DND-41 (cell line): ENCODE measurements around the gene ACAD8.

Source experiments
- ATAC-seq: fragments of 200-7000 bp; cut with Tn5 transposase; 3 replicates; pipeline ENCODE4 v1.9.1; 2021; ENCODE audit warnings: low read depth; ENCODE audit not compliant: insufficient read depth
- DNase-seq: peaks from one replicate; pipeline ENCODE4 v3.0.0-alpha.2; 2020
- H2AFZ ChIP-seq: 2 replicates; pipeline ENCODE4 v1.6.0; 2012; ENCODE audit warnings: low read depth, low read length
- H3K27ac ChIP-seq: 2 replicates; pipeline ENCODE4 v1.5.1; 2012; ENCODE audit warnings: low read length, inconsistent platforms
- H3K27me3 ChIP-seq: fragments of 200-600 bp; sonication (generic); 2 replicates; pipeline ENCODE4 v1.6.0; 2012; ENCODE audit warnings: low read length, mild to moderate bottlenecking, inconsistent platforms; ENCODE audit not compliant: insufficient read depth, poor library complexity
- H3K36me3 ChIP-seq: 2 replicates; pipeline ENCODE4 v1.5.1; 2012; ENCODE audit warnings: low read length, inconsistent platforms; ENCODE audit not compliant: insufficient read depth
- H3K4me1 ChIP-seq: 2 replicates; pipeline ENCODE4 v1.5.1; 2012; ENCODE audit warnings: mild to moderate bottlenecking, low read length; ENCODE audit not compliant: insufficient read depth
- H3K4me2 ChIP-seq: 2 replicates; pipeline ENCODE4 v1.6.0; 2012; ENCODE audit warnings: mild to moderate bottlenecking, moderate library complexity, low read length, inconsistent platforms; ENCODE audit not compliant: insufficient read depth
- H3K4me3 ChIP-seq, 2 experiments: fragments of 200-600 bp in 1 of 2; shearing (Covaris generic) in 1 of 2; 2 replicates each; pipeline ENCODE4 v1.5.1; 2012 to 2016; ENCODE audit warnings: inconsistent platforms in 2 of 2, low read length in 2 of 2, mild to moderate bottlenecking in 2 of 2, low read depth in 1 of 2, moderate library complexity in 1 of 2
- H3K79me2 ChIP-seq: 2 replicates; pipeline ENCODE4 v1.6.0; 2012; ENCODE audit warnings: low read length, inconsistent platforms; ENCODE audit not compliant: insufficient read depth
- H3K9ac ChIP-seq: 2 replicates; pipeline ENCODE4 v1.6.0; 2012; ENCODE audit warnings: low read depth, mild to moderate bottlenecking, inconsistent platforms, low read length, moderate library complexity
- H3K9me3 ChIP-seq: 2 replicates; pipeline ENCODE4 v1.5.1; 2012; ENCODE audit warnings: low read length, moderate library complexity, mild to moderate bottlenecking, inconsistent platforms; ENCODE audit not compliant: insufficient read depth, severe bottlenecking
- H4K20me1 ChIP-seq: 2 replicates; pipeline ENCODE4 v1.6.0; 2012; ENCODE audit warnings: low read length; ENCODE audit not compliant: insufficient read depth
- EZH2 ChIP-seq: IDR thresholded peaks from 3 replicates; pipeline ENCODE4 v1.6.1; 2012; ENCODE audit warnings: borderline replicate concordance, low read depth, mild to moderate bottlenecking, moderate library complexity, low read length, inconsistent platforms; ENCODE audit not compliant: severe bottlenecking
- TF ChIP-seq, protein P1 (sequence below): IDR thresholded peaks from 2 replicates; pipeline ENCODE4 v1.5.1; 2012; ENCODE audit warnings: borderline replicate concordance, low read length, moderate library complexity, mild to moderate bottlenecking; ENCODE audit not compliant: poor library complexity, severe bottlenecking; ENCODE audit errors: extremely low read depth

Gene ACAD8

DNA sequence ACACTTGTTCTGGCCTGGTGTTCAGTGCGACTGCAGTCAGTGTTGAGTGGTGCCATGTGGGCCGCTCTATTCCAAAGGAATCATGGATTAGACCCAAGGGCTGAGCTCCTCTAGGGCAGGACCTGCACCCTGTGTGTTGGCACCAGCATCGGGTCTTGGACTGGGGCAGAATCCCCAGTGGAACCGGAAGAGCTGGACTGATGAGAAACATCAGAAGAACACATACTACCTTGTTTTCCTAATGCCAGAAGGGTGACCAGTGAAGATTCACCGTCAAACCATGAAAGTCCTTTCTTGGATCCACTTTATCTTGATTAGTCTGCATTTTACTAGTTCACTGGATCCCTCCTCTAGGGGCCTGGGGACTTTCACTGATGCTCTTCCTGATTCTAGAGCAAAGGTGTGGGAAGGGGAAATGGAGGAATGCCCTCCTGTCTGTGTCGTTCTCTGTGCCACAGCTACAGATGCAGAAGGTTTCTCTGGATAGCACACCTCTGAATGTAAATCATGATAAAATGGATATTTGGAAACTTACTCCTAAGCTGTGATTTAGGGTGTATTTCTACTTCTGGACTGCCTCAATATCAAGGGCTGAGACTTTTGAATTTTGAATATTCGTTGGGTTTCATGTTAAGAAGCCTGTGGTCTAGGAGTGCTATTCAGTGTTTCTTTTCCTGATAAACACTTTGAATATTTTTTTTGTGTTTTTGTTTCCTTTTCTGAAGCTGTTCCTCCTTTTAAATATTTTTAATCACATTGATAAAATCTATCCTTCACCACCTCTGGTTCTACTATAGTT lies 11.8 kb downstream of the ACAD8 start:
- DNase-seq (no peak), ATAC-seq (no peak)
- Histone ChIP-seq H3K9ac (no peak overlapping the region), H4K20me1 (peaks cover 12% of the 10 kb centered on the region; the same call in 1 of the 2 replicates), H3K36me3 (peaks cover 44% of the 10 kb centered on the region), H3K27ac (no peak overlapping the region), H3K4me1 (peaks cover 28% of the 10 kb centered on the region), H2AFZ (no peak overlapping the region), H3K4me2 (no peak overlapping the region), H3K4me3 (no peak overlapping the region), H3K79me2 (peaks cover 33% of the 10 kb centered on the region), H3K9me3 (no peaks in the 10 kb centered on the region), H3K27me3 (no peaks in the 10 kb centered on the region)
- TF ChIP-seq EZH2 = no peak
- TF ChIP-seq, protein P1, sequence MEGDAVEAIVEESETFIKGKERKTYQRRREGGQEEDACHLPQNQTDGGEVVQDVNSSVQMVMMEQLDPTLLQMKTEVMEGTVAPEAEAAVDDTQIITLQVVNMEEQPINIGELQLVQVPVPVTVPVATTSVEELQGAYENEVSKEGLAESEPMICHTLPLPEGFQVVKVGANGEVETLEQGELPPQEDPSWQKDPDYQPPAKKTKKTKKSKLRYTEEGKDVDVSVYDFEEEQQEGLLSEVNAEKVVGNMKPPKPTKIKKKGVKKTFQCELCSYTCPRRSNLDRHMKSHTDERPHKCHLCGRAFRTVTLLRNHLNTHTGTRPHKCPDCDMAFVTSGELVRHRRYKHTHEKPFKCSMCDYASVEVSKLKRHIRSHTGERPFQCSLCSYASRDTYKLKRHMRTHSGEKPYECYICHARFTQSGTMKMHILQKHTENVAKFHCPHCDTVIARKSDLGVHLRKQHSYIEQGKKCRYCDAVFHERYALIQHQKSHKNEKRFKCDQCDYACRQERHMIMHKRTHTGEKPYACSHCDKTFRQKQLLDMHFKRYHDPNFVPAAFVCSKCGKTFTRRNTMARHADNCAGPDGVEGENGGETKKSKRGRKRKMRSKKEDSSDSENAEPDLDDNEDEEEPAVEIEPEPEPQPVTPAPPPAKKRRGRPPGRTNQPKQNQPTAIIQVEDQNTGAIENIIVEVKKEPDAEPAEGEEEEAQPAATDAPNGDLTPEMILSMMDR = no peak

DNA sequence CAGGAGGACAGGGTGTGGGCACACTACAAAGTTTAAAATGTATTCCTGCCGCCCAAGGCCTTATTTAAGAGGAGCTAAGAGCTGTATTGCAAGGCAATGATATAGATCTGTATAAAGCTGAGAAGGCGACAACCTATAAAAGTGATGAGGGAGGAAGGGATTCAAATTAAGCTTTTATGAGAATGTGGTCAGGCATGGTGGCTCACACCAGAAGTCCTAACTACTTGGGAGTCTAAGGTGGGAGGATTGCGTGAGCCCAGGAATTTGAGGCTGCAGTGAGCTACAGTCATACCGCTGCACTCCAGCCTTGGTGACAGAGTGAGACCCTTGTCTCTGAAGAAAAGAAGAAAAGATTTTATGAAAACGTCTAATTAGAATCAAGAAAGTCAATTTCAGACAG lies 13.1 kb downstream of the ACAD8 start:
- Histone ChIP-seq H3K4me2 (no peak overlapping the region), H3K27me3 (no peaks in the 10 kb centered on the region), H3K36me3 (peaks cover 31% of the 10 kb centered on the region), H4K20me1 (peaks cover 8% of the 10 kb centered on the region; the same call in 1 of the 2 replicates), H3K9me3 (no peaks in the 10 kb centered on the region), H3K27ac (peak overlapping the region; percentile 32; the same call in 1 of the 2 replicates), H3K9ac (no peak overlapping the region), H3K4me3 (no peak overlapping the region), H3K4me1 (peaks cover 30% of the 10 kb centered on the region), H3K79me2 (peaks cover 41% of the 10 kb centered on the region), H2AFZ (no peak overlapping the region)
- no peak for TF ChIP-seq EZH2
- TF ChIP-seq, protein P1 = no peak
- DNase-seq (no peak), ATAC-seq (no peak)

DNA sequence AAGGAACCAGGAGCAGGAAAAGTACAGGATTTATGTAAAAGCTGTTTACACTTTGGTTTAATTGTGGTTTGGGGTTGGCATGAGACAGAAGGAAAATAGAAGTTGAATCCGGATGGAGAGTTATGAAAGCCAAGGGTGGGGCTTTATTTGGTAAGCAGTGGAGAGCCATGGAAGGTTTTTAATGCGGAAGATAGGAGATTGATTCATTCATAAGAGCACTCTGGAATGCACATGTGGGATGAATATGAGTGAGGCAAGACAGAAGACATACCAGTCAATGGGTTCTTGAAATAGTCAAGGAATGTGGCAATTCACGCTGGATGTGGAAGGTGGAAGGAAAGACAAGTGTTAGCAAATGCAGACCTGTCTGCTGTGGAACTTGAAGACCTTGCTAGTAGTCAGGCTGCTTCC lies 13.5 kb downstream of the ACAD8 start:
- Histone ChIP-seq H3K27me3 (no peaks in the 10 kb centered on the region), H3K9me3 (no peaks in the 10 kb centered on the region), H3K27ac (peak overlapping the region; percentile 14; the same call in 1 of the 2 replicates), H2AFZ (no peak overlapping the region), H3K79me2 (peaks cover 45% of the 10 kb centered on the region), H3K9ac (no peak overlapping the region), H3K4me2 (no peak overlapping the region), H3K36me3 (peaks cover 27% of the 10 kb centered on the region), H4K20me1 (peaks cover 5% of the 10 kb centered on the region; the same call in 1 of the 2 replicates), H3K4me1 (peaks cover 32% of the 10 kb centered on the region), H3K4me3 (no peak overlapping the region)
- no peak for DNase-seq
- ATAC-seq = no peak
- TF ChIP-seq, protein P1 = no peak

DNA sequence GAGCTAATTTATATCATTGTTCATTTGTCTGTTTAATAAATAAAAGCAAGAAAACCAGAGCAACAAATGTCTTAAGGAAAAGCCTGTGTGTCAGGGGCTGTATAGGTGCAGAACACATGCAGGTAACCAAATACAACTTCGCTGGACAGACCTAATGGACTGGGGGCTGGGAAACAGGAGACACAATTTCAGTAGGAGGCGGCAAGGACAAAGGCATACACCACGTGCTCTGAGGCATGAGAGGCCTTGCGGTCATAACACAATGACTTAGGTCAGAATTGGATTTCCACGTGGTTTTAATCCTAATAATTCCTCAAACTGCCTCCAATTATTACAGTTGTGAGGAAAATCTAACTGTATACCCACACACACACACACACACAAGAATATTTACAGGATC lies 14.1 kb downstream of the ACAD8 start:
- Histone ChIP-seq H3K4me2 (no peak overlapping the region), H4K20me1 (no peaks in the 10 kb centered on the region), H3K79me2 (peaks cover 51% of the 10 kb centered on the region), H3K9me3 (no peaks in the 10 kb centered on the region), H3K4me1 (peaks cover 35% of the 10 kb centered on the region), H3K9ac (no peak overlapping the region), H3K36me3 (peaks cover 21% of the 10 kb centered on the region), H3K4me3 (no peak overlapping the region), H3K27me3 (no peaks in the 10 kb centered on the region), H3K27ac (no peak overlapping the region; the same call in 1 of the 2 replicates), H2AFZ (no peak overlapping the region)
- ATAC-seq = no peak
- no peak for TF ChIP-seq EZH2
- TF ChIP-seq, protein P1 = no peak
- DNase-seq = no peak
